Ovary (tissue), 3 donors: Measurements from ENCODE around the gene VDAC2.

Experiments used
- EP300 ChIP-seq: sonication (generic); formaldehyde crosslinking; IDR thresholded peaks from one replicate; pipeline ENCODE4 v1.6.1; 2017; ENCODE audit warnings: antibody characterized with exemption
- POLR2A ChIP-seq: fragments of 450-650 bp; IDR thresholded peaks from one replicate; pipeline ENCODE4 v1.6.1; 2017; ENCODE audit warnings: antibody characterized with exemption, mild to moderate bottlenecking, moderate library complexity
- TF ChIP-seq, protein P1 (sequence below), 3 donors: fragments of 450-650 bp in 2 of 3; fragments of 200-600 bp in 1 of 3; IDR thresholded peaks; one replicate each; pipeline versions ENCODE4 v1.5.1 to v1.8.0; 2016 to 2022; ENCODE audit warnings: antibody characterized with exemption in 3 of 3, mild to moderate bottlenecking in 1 of 3
- donor health status: DM: no; HTN: no; CAD: no.

DNA sequence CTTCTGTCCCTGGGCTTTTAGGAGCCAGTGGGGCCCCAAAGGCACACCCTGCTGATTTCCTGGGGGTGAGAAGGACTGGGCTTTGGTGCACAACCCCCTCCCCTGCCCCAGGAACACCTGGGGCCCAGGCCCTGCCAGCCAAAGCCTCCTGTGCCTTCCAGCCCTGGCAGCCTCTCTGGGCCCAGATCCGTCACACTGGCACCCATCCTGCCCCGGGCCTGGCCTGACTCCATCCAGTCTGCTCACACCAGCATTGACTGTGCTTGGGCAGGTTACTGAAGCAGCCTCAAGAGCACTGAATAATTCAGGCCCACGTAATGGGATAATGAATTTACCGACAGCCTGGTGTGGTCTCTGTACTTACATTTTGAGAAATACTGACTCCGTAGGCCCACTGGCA lies 37.2 kb downstream of the VDAC2 start:
- TF ChIP-seq, protein P1, sequence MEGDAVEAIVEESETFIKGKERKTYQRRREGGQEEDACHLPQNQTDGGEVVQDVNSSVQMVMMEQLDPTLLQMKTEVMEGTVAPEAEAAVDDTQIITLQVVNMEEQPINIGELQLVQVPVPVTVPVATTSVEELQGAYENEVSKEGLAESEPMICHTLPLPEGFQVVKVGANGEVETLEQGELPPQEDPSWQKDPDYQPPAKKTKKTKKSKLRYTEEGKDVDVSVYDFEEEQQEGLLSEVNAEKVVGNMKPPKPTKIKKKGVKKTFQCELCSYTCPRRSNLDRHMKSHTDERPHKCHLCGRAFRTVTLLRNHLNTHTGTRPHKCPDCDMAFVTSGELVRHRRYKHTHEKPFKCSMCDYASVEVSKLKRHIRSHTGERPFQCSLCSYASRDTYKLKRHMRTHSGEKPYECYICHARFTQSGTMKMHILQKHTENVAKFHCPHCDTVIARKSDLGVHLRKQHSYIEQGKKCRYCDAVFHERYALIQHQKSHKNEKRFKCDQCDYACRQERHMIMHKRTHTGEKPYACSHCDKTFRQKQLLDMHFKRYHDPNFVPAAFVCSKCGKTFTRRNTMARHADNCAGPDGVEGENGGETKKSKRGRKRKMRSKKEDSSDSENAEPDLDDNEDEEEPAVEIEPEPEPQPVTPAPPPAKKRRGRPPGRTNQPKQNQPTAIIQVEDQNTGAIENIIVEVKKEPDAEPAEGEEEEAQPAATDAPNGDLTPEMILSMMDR (IDR thresholded peaks at IDR 0.05): no peak
- no peak for TF ChIP-seq POLR2A
- no peak for TF ChIP-seq EP300
